Measurements from ENCODE around the gene ZNF273. TPM values are rescaled to one million over a fixed set of nuclear protein-coding genes. Genes with fewer than 3 reads are reported as not detected.
"Not testable (repeated sequence)": the region's sequence is repeated elsewhere in the genome, so short reads cannot be mapped to it uniquely, and the experiment has no call there.

Gene ZNF273
- total and polyA plus RNA-seq, 4 donors = 3.0 to 15.7 (median 8.7) TPM

GRCh38 chr7:64863021-64863420 is 40.1 kb upstream of the ZNF273 start:
- WGBS, 2 donors = 87 to 89% methylated on average over 9 of the region's 9 CpGs
- no peak overlapping the region for H3K4me3 ChIP-seq

GRCh38 chr7:64863530-64863929 is 39.5 kb upstream of the ZNF273 start:
- not testable (repeated sequence) for H3K4me1 ChIP-seq (ENCODE audit: control insufficient read depth in 5 of 5, insufficient read depth in 5 of 5, low read length in 5 of 5); DNase-seq; H3K27me3 ChIP-seq (ENCODE audit: control insufficient read depth in 3 of 3, insufficient read depth in 3 of 3, low read length in 2 of 3); H3K9ac ChIP-seq (ENCODE audit: insufficient read depth in 1 of 2, low read length in 2 of 2); H3K36me3 ChIP-seq (ENCODE audit: control insufficient read depth in 4 of 4, insufficient read depth in 4 of 4, low read length in 4 of 4); H3K27ac ChIP-seq (ENCODE audit: low read depth in 1 of 2, low read length in 1 of 2); H3K4me3 ChIP-seq; ATAC-seq (ENCODE audit: insufficient read depth, low FRiP score)
- WGBS, 2 donors = 89 to 94% methylated on average over 3 of the region's 3 CpGs
- H3K9me3 ChIP-seq (ENCODE audit: control insufficient read depth in 4 of 4, insufficient read depth in 3 of 4, low read length in 3 of 4) = peaks cover 0 to 13% (median 0%) of the 10 kb centered on the region in 4 donors

More at GRCh38 chr7:64863021-64863420, 40.1 kb upstream of the ZNF273 start:
- TF ChIP-seq CTCF (IDR thresholded peaks at IDR 0.05; ENCODE audit: control extremely low read depth, extremely low read depth) = no peak
- Histone ChIP-seq H3K36me3 (ENCODE audit: control insufficient read depth in 4 of 4, insufficient read depth in 4 of 4, low read length in 4 of 4) (no peaks in the 10 kb centered on the region), H3K27ac (ENCODE audit: low read depth in 1 of 2, low read length in 1 of 2) (no peak overlapping the region), H3K27me3 (ENCODE audit: control insufficient read depth in 3 of 3, insufficient read depth in 3 of 3, low read length in 2 of 3) (no peaks in the 10 kb centered on the region), H3K9me3 (ENCODE audit: control insufficient read depth in 4 of 4, insufficient read depth in 3 of 4, low read length in 3 of 4) (peaks cover 0 to 12% (median 0%) of the 10 kb centered on the region in 4 donors), H3K4me1 (ENCODE audit: control insufficient read depth in 5 of 5, insufficient read depth in 5 of 5, low read length in 5 of 5) (no peaks in the 10 kb centered on the region), H3K9ac (ENCODE audit: insufficient read depth in 1 of 2, low read length in 2 of 2) (no peak overlapping the region)
- DNase-seq (no peak), ATAC-seq (ENCODE audit: insufficient read depth, low FRiP score) (no peak)

GRCh38 chr7:64863969-64864368 is 39.1 kb upstream of the ZNF273 start:
- DNase-seq (no peak), ATAC-seq (ENCODE audit: insufficient read depth, low FRiP score) (no peak)
- Histone ChIP-seq H3K36me3 (ENCODE audit: control insufficient read depth in 4 of 4, insufficient read depth in 4 of 4, low read length in 4 of 4) (no peaks in the 10 kb centered on the region), H3K9ac (ENCODE audit: insufficient read depth in 1 of 2, low read length in 2 of 2) (no peak overlapping the region), H3K27me3 (ENCODE audit: control insufficient read depth in 3 of 3, insufficient read depth in 3 of 3, low read length in 2 of 3) (no peaks in the 10 kb centered on the region), H3K4me1 (ENCODE audit: control insufficient read depth in 5 of 5, insufficient read depth in 5 of 5, low read length in 5 of 5) (no peaks in the 10 kb centered on the region), H3K27ac (ENCODE audit: low read depth in 1 of 2, low read length in 1 of 2) (no peak overlapping the region), H3K9me3 (ENCODE audit: control insufficient read depth in 4 of 4, insufficient read depth in 3 of 4, low read length in 3 of 4) (peaks cover 0 to 14% (median 0%) of the 10 kb centered on the region in 4 donors), H3K4me3 (no peak overlapping the region)
- no peak for TF ChIP-seq CTCF (IDR thresholded peaks at IDR 0.05; ENCODE audit: control extremely low read depth, extremely low read depth)
- WGBS, 2 donors = 85 to 86% methylated on average over 7 of the region's 7 CpGs

GRCh38 chr7:64867863-64868440 is 35.1 kb upstream of the ZNF273 start:
- H3K4me3 ChIP-seq = no peak overlapping the region
- no peaks in the 10 kb centered on the region for H3K4me1 ChIP-seq (ENCODE audit: control insufficient read depth in 5 of 5, insufficient read depth in 5 of 5, low read length in 5 of 5)
- H3K27me3 ChIP-seq (ENCODE audit: control insufficient read depth in 3 of 3, insufficient read depth in 3 of 3, low read length in 2 of 3) = no peaks in the 10 kb centered on the region
- no peak overlapping the region for H3K9ac ChIP-seq (ENCODE audit: insufficient read depth in 1 of 2, low read length in 2 of 2)
- no peak for TF ChIP-seq CTCF (IDR thresholded peaks at IDR 0.05; ENCODE audit: control extremely low read depth, extremely low read depth)
- WGBS, 2 donors = 90 to 94% methylated on average over 18 of the region's 18 CpGs
- no peak overlapping the region for H3K27ac ChIP-seq (ENCODE audit: low read depth in 1 of 2, low read length in 1 of 2)
- ATAC-seq (ENCODE audit: insufficient read depth, low FRiP score) = no peak
- H3K36me3 ChIP-seq (ENCODE audit: control insufficient read depth in 4 of 4, insufficient read depth in 4 of 4, low read length in 4 of 4) = no peaks in the 10 kb centered on the region
- DNase-seq = no peak
- peaks cover 0 to 26% (median 2%) of the 10 kb centered on the region in 4 donors for H3K9me3 ChIP-seq (ENCODE audit: control insufficient read depth in 4 of 4, insufficient read depth in 3 of 4, low read length in 3 of 4)
